Fibroblast of lung (primary cell): Measurements from ENCODE around the gene LDLRAD4. TPM values are rescaled to one million over a fixed set of nuclear protein-coding genes. Genes with fewer than 3 reads are reported as not detected.

Experiments
- DNase-seq, 2 donors: peaks; one replicate each; pipeline versions ENCODE4 v3.0.0 to v3.0.0-alpha.2; 2010; ENCODE audit warnings: low read depth in 2 of 2
- H2AFZ ChIP-seq: 2 replicates; pipeline ENCODE4 v1.5.1; 2012; ENCODE audit warnings: low read length, control low read depth, inconsistent platforms
- H3K27ac ChIP-seq: 2 replicates; pipeline ENCODE4 v1.5.1; 2011; ENCODE audit warnings: low read length, control low read depth; ENCODE audit not compliant: insufficient read depth
- H3K27me3 ChIP-seq: 2 replicates; pipeline ENCODE4 v1.5.1; 2011; ENCODE audit warnings: mild to moderate bottlenecking, low read length; ENCODE audit not compliant: control insufficient read depth, insufficient read depth
- H3K36me3 ChIP-seq: 2 replicates; pipeline ENCODE4 v1.5.1; 2011; ENCODE audit warnings: low read length; ENCODE audit not compliant: control insufficient read depth, insufficient read depth
- H3K4me1 ChIP-seq: 2 replicates; pipeline ENCODE4 v1.5.1; 2011; ENCODE audit warnings: low read length; ENCODE audit not compliant: control insufficient read depth, insufficient read depth; ENCODE audit errors: extremely low read depth
- H3K4me2 ChIP-seq: 2 replicates; pipeline ENCODE4 v1.5.1; 2011; ENCODE audit warnings: low read length, control low read depth; ENCODE audit not compliant: insufficient read depth; ENCODE audit errors: extremely low read depth
- H3K4me3 ChIP-seq, 4 experiments: fragments of 200-600 bp in 1 of 4; sonication (generic) in 1 of 4; replicated peaks in 1 of 4; 2 replicates each; pipeline ENCODE4 v1.5.1; 2011 to 2016; ENCODE audit warnings: low read length in 4 of 4, low read depth in 3 of 4, mild to moderate bottlenecking in 3 of 4, control low read depth in 2 of 4, inconsistent platforms in 1 of 4, mixed read lengths in 1 of 4; ENCODE audit not compliant: insufficient read depth in 1 of 4; ENCODE audit errors: control extremely low read depth in 1 of 4
- H3K79me2 ChIP-seq: 2 replicates; pipeline ENCODE4 v1.5.1; 2012; ENCODE audit warnings: mild to moderate bottlenecking, low read length, inconsistent platforms; ENCODE audit not compliant: control insufficient read depth, insufficient read depth
- H3K9ac ChIP-seq: 2 replicates; pipeline ENCODE4 v1.5.1; 2011; ENCODE audit warnings: mild to moderate bottlenecking, low read length, control low read depth; ENCODE audit not compliant: insufficient read depth
- H3K9me3 ChIP-seq: 2 replicates; pipeline ENCODE4 v1.5.1; 2012; ENCODE audit warnings: low read depth, low read length; ENCODE audit not compliant: control insufficient read depth, insufficient read depth
- H4K20me1 ChIP-seq: 2 replicates; pipeline ENCODE4 v1.5.1; 2011; ENCODE audit warnings: low read length; ENCODE audit not compliant: control insufficient read depth, insufficient read depth; ENCODE audit errors: extremely low read depth
- CTCF ChIP-seq, 2 donors: IDR thresholded peaks in 1 of 2; conservative IDR thresholded peaks in 1 of 2; 1 replicate in 1 of 2; 2 replicates in 1 of 2; pipeline ENCODE4 v1.5.1; 2011 to 2012; ENCODE audit warnings: low read length in 2 of 2, control low read depth in 1 of 2, inconsistent platforms in 1 of 2, low read depth in 1 of 2, mild to moderate bottlenecking in 1 of 2
- EZH2 ChIP-seq: IDR thresholded peaks from 2 replicates; pipeline ENCODE4 v1.5.1; 2012; ENCODE audit warnings: low read length, control low read depth, mild to moderate bottlenecking; ENCODE audit errors: missing control alignments
- polyA plus RNA-seq, 2 donors: library from polyadenylated mRNA; depleted of rRNA in 1 of 2; stranded (reverse) in 1 of 2; unstranded in 1 of 2; fragments of >200 nt; gene quantifications; 2 replicates each; pipeline ENCODE4 v1.2.1, GENCODE V29; 2011 to 2012; ENCODE audit warnings: missing spikeins in 1 of 2
- total RNA-seq: library from RNA; depleted of rRNA; stranded (reverse); fragments of >200 nt; gene quantifications from 2 replicates; pipeline ENCODE4 v1.2.1, GENCODE V29; 2014

Gene LDLRAD4
- total and polyA plus RNA-seq, 2 donors (not counting 1 experiment from before 2014, with no cell fraction given), result not detected

GRCh38 chr18:13425357-13426091 is 207.0 kb downstream of the LDLRAD4 start:
- H3K9ac ChIP-seq, result no peak overlapping the region
- H3K27ac ChIP-seq, result no peak overlapping the region
- no peak overlapping the region for H2AFZ ChIP-seq

DNA sequence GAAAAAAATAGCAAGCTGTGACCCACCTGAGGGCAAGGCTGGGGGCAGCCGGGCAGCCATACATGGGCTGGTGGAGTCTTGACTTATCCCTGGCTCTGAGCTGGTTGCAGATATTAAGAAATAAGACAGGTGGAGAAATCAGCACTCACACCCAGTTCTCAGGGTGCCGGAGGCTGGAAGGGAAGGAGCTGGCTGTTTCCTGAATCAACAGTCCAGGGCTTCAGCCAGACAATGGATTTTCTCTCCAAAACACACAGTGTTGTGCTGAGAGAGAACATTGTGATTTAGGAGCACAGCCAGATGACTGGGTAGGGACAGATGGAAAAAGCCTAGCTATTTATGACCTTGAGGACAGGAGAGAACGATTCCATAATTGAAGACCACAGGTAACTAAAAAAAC is 208.8 kb downstream of the LDLRAD4 start:
- H3K9ac ChIP-seq, result no peak overlapping the region

More at GRCh38 chr18:13425357-13426091, 207.0 kb downstream of the LDLRAD4 start:
- Histone ChIP-seq H3K4me3 (no peak overlapping the region), H3K9me3 (no peaks in the 10 kb centered on the region), H3K79me2 (no peaks in the 10 kb centered on the region), H3K4me2 (no peak overlapping the region), H3K4me1 (no peaks in the 10 kb centered on the region), H4K20me1 (no peaks in the 10 kb centered on the region), H3K27me3 (no peaks in the 10 kb centered on the region), H3K36me3 (no peaks in the 10 kb centered on the region)
- no peak for DNase-seq
- TF ChIP-seq CTCF (conservative IDR thresholded peaks at IDR 0.05 in 1 of 2, IDR thresholded peaks at IDR 0.05 in 1 of 2; ENCODE audit: low read depth in 1 of 2, low read length in 2 of 2) (no peak), EZH2 (no peak)

DNA sequence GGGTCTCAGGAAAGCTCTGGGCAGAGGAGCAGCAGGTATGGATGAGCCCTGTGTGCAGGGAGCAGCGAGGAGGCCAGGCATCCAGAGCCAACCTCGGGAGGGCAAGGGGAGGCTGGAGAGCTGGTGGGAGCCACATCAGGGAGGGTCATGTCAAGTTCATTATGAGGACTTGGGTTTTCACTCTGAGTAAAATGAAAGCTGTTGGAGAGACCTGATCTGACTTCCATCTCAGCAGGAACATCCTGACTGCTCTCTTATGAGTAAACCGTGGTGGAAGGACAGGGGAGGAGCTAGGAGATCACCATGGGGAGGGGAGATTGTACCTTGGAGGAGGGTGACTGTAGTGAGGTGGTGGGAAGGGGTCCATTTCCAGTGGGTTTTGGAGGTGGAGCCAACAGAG is 209.8 kb downstream of the LDLRAD4 start:
- no peaks in the 10 kb centered on the region for H3K36me3 ChIP-seq
- no peaks in the 10 kb centered on the region for H3K79me2 ChIP-seq
- no peak overlapping the region for H3K4me2 ChIP-seq
- H3K27me3 ChIP-seq, result no peaks in the 10 kb centered on the region
- no peak overlapping the region for H3K4me3 ChIP-seq
- no peak overlapping the region for H3K27ac ChIP-seq
- H4K20me1 ChIP-seq, result no peaks in the 10 kb centered on the region
- TF ChIP-seq CTCF (conservative IDR thresholded peaks at IDR 0.05 in 1 of 2, IDR thresholded peaks at IDR 0.05 in 1 of 2; ENCODE audit: low read depth in 1 of 2, low read length in 2 of 2) (no peak), EZH2 (no peak)
- no peaks in the 10 kb centered on the region for H3K4me1 ChIP-seq
- H3K9ac ChIP-seq, result no peak overlapping the region
- H2AFZ ChIP-seq, result no peak overlapping the region
- no peak for DNase-seq
- no peaks in the 10 kb centered on the region for H3K9me3 ChIP-seq

More for the DNA sequence above, 208.8 kb downstream of the LDLRAD4 start:
- H3K9me3 ChIP-seq, result no peaks in the 10 kb centered on the region
- H3K4me2 ChIP-seq, result no peak overlapping the region
- H3K27me3 ChIP-seq, result no peaks in the 10 kb centered on the region
- no peak overlapping the region for H2AFZ ChIP-seq
- H4K20me1 ChIP-seq, result no peaks in the 10 kb centered on the region
- H3K4me3 ChIP-seq, result no peak overlapping the region
- H3K27ac ChIP-seq, result no peak overlapping the region
- H3K79me2 ChIP-seq, result no peaks in the 10 kb centered on the region
- TF ChIP-seq EZH2 (no peak), CTCF (conservative IDR thresholded peaks at IDR 0.05 in 1 of 2, IDR thresholded peaks at IDR 0.05 in 1 of 2; ENCODE audit: low read depth in 1 of 2, low read length in 2 of 2) (no peak)
- no peaks in the 10 kb centered on the region for H3K36me3 ChIP-seq
- H3K4me1 ChIP-seq, result no peaks in the 10 kb centered on the region
- DNase-seq, result no peak
